Small intestine (tissue), 7 donors: ENCODE measurements around the gene STXBP6. TPM values are rescaled to one million over a fixed set of nuclear protein-coding genes. Genes with fewer than 3 reads are reported as not detected.
A peak's percentile ranks its signal among the peaks of the same experiment; 100 is the strongest.
"Not testable (repeated sequence)": the region's sequence is repeated elsewhere in the genome, so short reads cannot be mapped to it uniquely, and the experiment has no call there.

ENCODE experiments used
- DNase-seq, 2 donors: peaks; one replicate each; pipeline versions ENCODE4 v3.0.0 to v3.0.0-alpha.2; 2013
- FAIRE-seq: peaks from 2 replicates; lab custom pipeline; 2012; peaks lifted over from hg19 to GRCh38; lab: Jason Lieb, UNC
- H3K27ac ChIP-seq, 3 donors: one replicate each; pipeline ENCODE4 v1.5.1; 2013; ENCODE audit warnings: low read length in 2 of 3, mild to moderate bottlenecking in 2 of 3, control low read depth in 1 of 3, inconsistent platforms in 1 of 3, low read depth in 1 of 3, moderate library complexity in 1 of 3
- H3K27me3 ChIP-seq, 3 donors: one replicate each; pipeline ENCODE4 v1.6.1; 2013; ENCODE audit warnings: low read length in 3 of 3, inconsistent platforms in 1 of 3; ENCODE audit not compliant: control insufficient read depth in 3 of 3, insufficient read depth in 3 of 3
- H3K36me3 ChIP-seq, 3 donors: one replicate each; pipeline ENCODE4 v1.6.1; 2013; ENCODE audit warnings: low read length in 3 of 3, inconsistent platforms in 1 of 3, low read depth in 1 of 3, mild to moderate bottlenecking in 1 of 3, moderate library complexity in 1 of 3; ENCODE audit not compliant: control insufficient read depth in 3 of 3, insufficient read depth in 2 of 3
- H3K4me1 ChIP-seq, 3 donors: one replicate each; pipeline ENCODE4 v1.6.1; 2013; ENCODE audit warnings: low read length in 2 of 3, inconsistent platforms in 1 of 3, low read depth in 1 of 3, mild to moderate bottlenecking in 1 of 3, moderate library complexity in 1 of 3; ENCODE audit not compliant: control insufficient read depth in 3 of 3, insufficient read depth in 2 of 3
- H3K4me3 ChIP-seq, 3 donors: one replicate each; pipeline ENCODE4 v1.5.1; 2013; ENCODE audit warnings: low read length in 3 of 3, control low read depth in 1 of 3, inconsistent platforms in 1 of 3, low read depth in 1 of 3, mild to moderate bottlenecking in 1 of 3, moderate library complexity in 1 of 3
- H3K9me3 ChIP-seq, 2 donors: one replicate each; pipeline ENCODE4 v1.6.1; 2013; ENCODE audit warnings: low read depth in 1 of 2, low read length in 1 of 2; ENCODE audit not compliant: control insufficient read depth in 2 of 2, insufficient read depth in 1 of 2
- WGBS, 3 donors: extraction: QIAGEN DNeasy Blood & Tissue Kit; methylation state at CpG; one replicate each; pipeline ENCODE4 v1.1.7; 2013; 5-methylcytosine and 5-hydroxymethylcytosine counted together
- polyA plus RNA-seq, 4 donors: library from polyadenylated mRNA; stranded (reverse) in 3 of 4; unstranded in 1 of 4; fragments of 200-250 nt in 3 of 4; fragments of 120-200 nt in 1 of 4; gene quantifications; one replicate each; pipeline versions ENCODE4 v1.2.1 to v1.2.3, GENCODE V29; 2013
- donor health status: healthy with polysubstance abuse.
- donor health status: control.
- donor health status: control.
- donor health status: Bipolar disorder and iron deficiency.
- donor health status: healthy.

Gene STXBP6
- polyA plus RNA-seq, 4 donors: 12.7 to 53.7 (median 24.0) TPM

DNA sequence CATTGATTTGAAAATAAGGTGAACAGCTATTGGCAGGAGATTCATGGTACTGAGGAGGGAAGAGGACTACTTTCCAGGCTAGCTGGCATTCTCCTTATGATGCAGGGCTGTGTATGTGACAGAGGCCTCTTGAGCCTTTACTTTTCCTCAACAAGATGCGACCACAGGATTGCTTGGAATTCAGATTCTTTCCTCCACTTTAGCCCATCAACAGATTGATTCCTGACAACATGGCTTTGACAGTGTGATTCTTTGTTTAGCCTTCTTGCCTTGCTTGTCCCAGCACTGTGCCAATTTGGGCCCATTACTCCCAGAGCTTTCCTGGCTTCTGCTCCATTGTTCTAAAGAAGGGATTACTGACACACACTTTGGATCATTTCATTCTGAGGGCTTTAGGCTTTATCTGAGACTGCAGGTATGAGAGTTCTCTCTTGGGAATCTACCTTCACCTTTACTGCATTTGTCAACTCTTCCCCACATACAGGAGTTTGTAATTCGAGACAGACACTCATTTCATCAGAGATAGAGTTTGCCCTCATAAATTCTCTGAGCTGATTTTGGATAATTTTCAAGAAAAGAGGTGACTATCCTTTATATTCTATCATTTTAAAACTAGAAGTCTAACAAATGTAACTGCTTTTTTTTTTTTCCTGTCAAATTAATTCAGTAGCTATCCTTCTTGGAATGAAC, 209.6 kb downstream of the STXBP6 start:
- H3K36me3 ChIP-seq: no peaks in the 10 kb centered on the region
- H3K9me3 ChIP-seq: no peaks in the 10 kb centered on the region
- 69 to 80% (median 71%) methylated on average over 2 of the region's 2 CpGs for WGBS, 3 donors
- no peak for DNase-seq
- no peaks in the 10 kb centered on the region for H3K27me3 ChIP-seq
- H3K4me1 ChIP-seq: peaks cover 0 to 38% (median 12%) of the 10 kb centered on the region in 3 donors
- peak overlapping the region in 2 of 3 donors; percentile 24 to 58 for H3K27ac ChIP-seq
- no peak overlapping the region for H3K4me3 ChIP-seq
- FAIRE-seq: no peak

DNA sequence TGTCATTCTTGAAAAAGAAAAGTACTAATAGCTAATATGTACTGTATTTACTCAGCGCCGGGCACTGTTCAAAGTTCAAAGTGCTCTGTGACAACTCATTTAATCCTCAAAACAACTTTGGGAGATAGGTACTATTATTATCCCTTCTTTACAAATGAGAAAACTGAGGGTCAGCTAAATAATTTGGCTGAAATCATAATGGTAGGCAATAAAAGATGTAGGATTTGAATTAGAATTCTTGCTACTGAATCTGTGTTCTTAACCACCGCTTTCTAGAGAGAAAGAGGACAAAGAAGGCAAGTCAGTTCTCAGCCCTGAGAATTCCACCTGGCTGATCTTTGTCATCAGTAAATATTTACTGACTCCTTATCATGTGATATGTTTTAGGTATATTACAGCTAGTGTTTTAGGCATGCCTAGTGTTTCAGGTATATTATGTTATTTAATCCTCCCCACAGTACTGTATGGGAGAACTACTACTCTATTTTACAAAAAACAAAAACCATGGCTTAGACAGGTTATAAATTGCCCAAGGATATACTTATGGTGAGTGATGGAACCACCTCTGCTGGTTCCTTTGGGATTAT, 210.2 kb downstream of the STXBP6 start:
- H3K36me3 ChIP-seq: no peaks in the 10 kb centered on the region
- no peak overlapping the region for H3K4me3 ChIP-seq
- peaks cover 0 to 38% (median 12%) of the 10 kb centered on the region in 3 donors for H3K4me1 ChIP-seq
- 13 to 66% (median 31%) methylated on average over 3 of the region's 3 CpGs for WGBS, 3 donors
- DNase-seq (peak; percentile 78), FAIRE-seq (no peak)
- no peaks in the 10 kb centered on the region for H3K9me3 ChIP-seq
- H3K27ac ChIP-seq: peak overlapping the region in 2 of 3 donors; percentile 24 to 58
- H3K27me3 ChIP-seq: no peaks in the 10 kb centered on the region

DNA sequence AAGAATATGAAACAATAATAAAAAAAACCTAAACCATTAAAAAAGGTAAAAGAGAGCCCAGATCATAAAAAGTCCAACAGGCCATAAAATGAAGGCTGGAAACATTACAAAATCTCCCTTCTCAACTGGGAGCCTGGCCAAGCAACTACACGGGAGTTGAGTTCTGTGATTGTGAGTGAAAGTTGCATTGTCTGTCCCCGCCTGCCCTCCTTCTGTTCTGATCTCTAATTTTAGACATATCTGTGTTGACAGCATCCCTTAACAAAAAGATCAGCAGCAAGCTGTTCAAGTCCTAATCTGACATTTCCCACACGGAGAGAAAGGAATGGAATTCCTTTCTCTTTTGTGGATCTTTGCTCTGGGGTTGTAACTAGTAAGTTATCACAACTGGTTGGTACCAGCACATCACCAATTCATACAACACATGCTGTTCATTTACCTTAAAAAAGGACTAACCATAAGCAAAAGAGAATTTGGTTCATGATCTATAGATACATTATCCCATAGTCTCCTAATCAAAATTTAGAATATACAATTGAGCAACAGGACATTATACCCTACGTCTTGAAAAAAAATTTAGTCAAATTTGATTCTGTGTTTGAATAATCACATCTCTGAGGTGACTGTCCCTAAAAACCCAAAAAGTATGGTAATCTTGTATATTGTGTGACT, 210.9 kb downstream of the STXBP6 start:
- FAIRE-seq (no peak), DNase-seq (peak in 1 of 2 donors; percentile 65)
- Histone ChIP-seq H3K27ac (peak overlapping the region; percentile 31 to 60 (median 58)), H3K4me3 (no peak overlapping the region), H3K9me3 (no peaks in the 10 kb centered on the region), H3K27me3 (no peaks in the 10 kb centered on the region), H3K4me1 (peaks cover 0 to 33% (median 12%) of the 10 kb centered on the region in 3 donors), H3K36me3 (no peaks in the 10 kb centered on the region)
- 13 to 33% (median 23%) methylated on average over 4 of the region's 4 CpGs for WGBS, 3 donors

DNA sequence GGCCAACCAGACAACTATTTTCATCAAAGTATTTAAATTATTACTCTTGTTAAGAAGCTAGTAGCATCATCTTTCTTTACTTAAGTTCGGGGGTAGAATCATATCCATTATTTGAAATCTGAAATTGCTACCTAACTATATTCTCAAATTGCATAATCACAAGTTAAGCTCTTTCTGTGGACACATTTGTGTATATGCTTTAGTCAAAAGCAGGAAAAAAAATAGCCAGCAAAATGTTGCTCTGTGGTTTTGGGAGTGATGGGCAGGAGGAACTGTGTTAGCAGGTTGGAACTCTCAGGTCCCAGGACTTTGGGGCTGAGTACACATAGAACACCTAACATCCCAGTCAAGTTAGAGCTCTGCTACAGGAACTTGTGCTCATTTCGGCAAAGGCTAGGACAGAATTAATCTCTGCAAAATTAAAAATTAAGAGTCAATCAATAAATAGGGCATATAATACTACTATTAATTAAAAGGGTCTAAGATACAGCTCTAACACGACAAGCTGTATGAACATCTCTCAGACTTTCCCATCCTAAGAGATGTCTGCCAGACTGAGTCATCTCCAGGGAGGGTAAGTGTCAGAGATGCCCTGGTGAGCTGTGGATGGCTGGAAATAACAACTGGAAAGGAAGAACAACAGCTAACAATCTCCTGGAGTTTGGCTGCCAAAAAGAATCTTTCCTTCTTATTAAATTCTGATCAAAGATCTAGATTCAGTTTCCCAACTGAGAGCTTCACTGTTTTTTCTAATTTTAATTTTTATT, 212.5 kb downstream of the STXBP6 start:
- peaks cover 0 to 24% (median 10%) of the 10 kb centered on the region in 3 donors for H3K4me1 ChIP-seq
- H3K4me3 ChIP-seq: no peak overlapping the region
- no peaks in the 10 kb centered on the region for H3K27me3 ChIP-seq
- WGBS, 3 donors: 72 to 88% (median 80%) methylated on average over 3 of the region's 3 CpGs
- no peak for DNase-seq
- no peaks in the 10 kb centered on the region for H3K36me3 ChIP-seq
- no peak overlapping the region for H3K27ac ChIP-seq
- FAIRE-seq: no peak
- H3K9me3 ChIP-seq: no peaks in the 10 kb centered on the region

DNA sequence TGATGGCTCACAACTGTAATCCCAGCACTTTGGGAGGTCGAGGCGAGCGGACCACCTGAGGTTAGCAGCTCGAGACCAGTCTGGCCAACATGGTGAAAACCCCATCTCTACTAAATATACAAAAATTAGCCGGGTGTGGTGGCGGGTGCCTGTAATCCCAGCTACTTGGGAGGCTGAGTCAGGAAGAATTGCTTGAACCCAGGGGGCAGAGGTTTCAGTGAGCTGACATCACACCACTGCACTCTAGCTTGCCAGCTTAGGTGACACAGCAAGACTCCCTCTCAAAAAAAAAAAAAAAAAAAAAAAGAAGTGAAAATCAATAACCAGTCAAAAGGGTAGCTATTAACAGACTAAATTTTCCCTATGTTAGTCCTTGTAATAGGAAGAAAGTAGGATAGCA, 213.6 kb downstream of the STXBP6 start:
- H3K4me3 ChIP-seq, H3K36me3 ChIP-seq, H3K9me3 ChIP-seq, H3K27ac ChIP-seq, FAIRE-seq, H3K27me3 ChIP-seq: not testable (repeated sequence)
- 78 to 94% (median 86%) methylated on average over 6 of the region's 6 CpGs for WGBS, 3 donors
- DNase-seq: peak in 1 of 2 donors; percentile 29
- peaks cover 0 to 19% (median 7%) of the 10 kb centered on the region in 3 donors for H3K4me1 ChIP-seq

DNA sequence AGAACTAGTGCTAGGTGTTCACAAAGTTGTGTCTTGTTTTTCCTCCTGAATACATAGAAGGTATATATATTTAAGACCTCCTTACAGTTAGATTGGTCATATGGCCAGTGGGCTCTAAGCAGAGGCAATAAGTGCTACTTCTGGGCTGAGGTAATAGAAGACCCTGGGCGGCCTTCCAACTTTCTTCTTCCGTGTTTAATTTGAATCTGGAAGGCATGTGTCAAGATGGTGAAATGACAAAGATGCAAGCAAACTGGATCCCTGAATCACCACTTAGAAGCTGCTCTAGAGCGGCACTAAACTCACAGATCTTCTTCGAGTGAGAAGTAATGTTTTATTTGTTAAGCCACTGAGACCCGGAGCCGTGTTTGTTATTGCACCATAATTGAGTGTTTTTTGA, 215.0 kb downstream of the STXBP6 start:
- peaks cover 0 to 14% (median 2%) of the 10 kb centered on the region in 3 donors for H3K4me1 ChIP-seq
- no peaks in the 10 kb centered on the region for H3K36me3 ChIP-seq
- DNase-seq: no peak
- 80 to 92% (median 89%) methylated on average over 6 of the region's 6 CpGs for WGBS, 3 donors
- H3K4me3 ChIP-seq: no peak overlapping the region
- no peak for FAIRE-seq
- H3K27ac ChIP-seq: no peak overlapping the region
- H3K27me3 ChIP-seq: no peaks in the 10 kb centered on the region
- no peaks in the 10 kb centered on the region for H3K9me3 ChIP-seq

DNA sequence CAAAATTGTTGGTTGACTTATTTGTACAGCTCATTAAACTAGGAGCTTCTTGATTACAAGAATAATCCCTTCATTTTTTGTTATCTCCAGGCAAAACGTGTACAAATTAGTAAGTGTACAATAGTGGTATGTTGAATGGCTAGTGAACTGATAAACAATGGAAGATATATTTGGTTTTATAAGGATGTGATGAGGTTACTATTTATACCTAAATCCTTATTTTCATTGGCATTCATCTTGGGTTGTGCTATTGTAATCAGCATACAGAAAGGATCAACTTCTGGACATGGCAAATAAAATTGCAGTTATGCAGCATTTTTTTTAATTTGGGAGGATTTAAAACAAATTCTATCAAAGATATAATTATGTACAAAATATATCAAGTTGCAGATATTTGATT, 216.6 kb downstream of the STXBP6 start:
- Histone ChIP-seq H3K36me3 (no peaks in the 10 kb centered on the region), H3K4me1 (peaks cover 2 to 5% (median 2%) of the 10 kb centered on the region in 3 donors), H3K9me3 (no peaks in the 10 kb centered on the region), H3K27ac (no peak overlapping the region), H3K4me3 (no peak overlapping the region), H3K27me3 (no peaks in the 10 kb centered on the region)
- WGBS, 3 donors: 70 to 73% (median 72%) methylated on average over 1 of the region's 1 CpG
- FAIRE-seq (no peak), DNase-seq (no peak)

DNA sequence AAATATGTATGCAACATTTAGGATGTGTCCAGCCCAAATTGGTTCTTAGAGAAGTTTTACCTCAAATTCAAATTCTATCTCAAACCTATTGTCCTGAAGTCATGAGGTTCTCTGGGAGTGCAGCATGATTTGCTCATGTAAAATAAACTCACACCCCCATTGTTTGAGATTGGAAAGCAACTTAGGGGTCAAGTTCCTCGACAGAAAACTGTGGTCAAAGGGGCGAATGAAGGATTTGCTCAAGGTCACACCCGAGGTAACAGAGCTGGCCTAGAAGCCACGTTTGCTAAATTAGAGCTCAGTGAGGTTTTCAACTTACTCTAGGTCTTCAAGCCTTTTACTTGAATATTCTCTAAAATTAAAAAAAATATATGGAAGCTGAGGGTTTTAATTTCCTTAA, 218.3 kb downstream of the STXBP6 start:
- Histone ChIP-seq H3K4me3 (no peak overlapping the region), H3K9me3 (no peaks in the 10 kb centered on the region), H3K27ac (no peak overlapping the region), H3K27me3 (no peaks in the 10 kb centered on the region), H3K4me1 (peaks cover 2 to 5% (median 2%) of the 10 kb centered on the region in 3 donors), H3K36me3 (peaks cover 0 to 3% (median 0%) of the 10 kb centered on the region in 3 donors)
- DNase-seq (no peak), FAIRE-seq (no peak)
- 33 to 56% (median 42%) methylated on average over 4 of the region's 4 CpGs for WGBS, 3 donors
